Naive B cell (primary cell): Measurements from ENCODE around the gene CEP85. TPM values are rescaled to one million over a fixed set of nuclear protein-coding genes. Genes with fewer than 3 reads are reported as not detected.
A peak's percentile ranks its signal among the peaks of the same experiment; 100 is the strongest.

Source experiments
- ATAC-seq, 2 donors: fragments of 150-1000 bp; cut with Tn5 transposase; 2 replicates each; pipeline ENCODE4 v1.10.0; 2021; ENCODE audit warnings: low read depth in 2 of 2, mild to moderate bottlenecking in 2 of 2, moderate library complexity in 2 of 2
- DNase-seq: peaks from one replicate; pipeline ENCODE4 v3.0.0; 2022
- H3K27ac Mint-ChIP-seq, 6 donors: one replicate each; pipeline ENCODE4 v1.8.0; 2020 to 2022; ENCODE audit warnings: mild to moderate bottlenecking in 6 of 6, mixed read lengths in 6 of 6, moderate library complexity in 5 of 6, inconsistent platforms in 2 of 6
- H3K27me3 Mint-ChIP-seq, 3 donors: one replicate each; pipeline ENCODE4 v1.8.0; 2021 to 2022; ENCODE audit warnings: mixed read lengths in 3 of 3, mild to moderate bottlenecking in 1 of 3
- H3K36me3 Mint-ChIP-seq, 2 donors: one replicate each; pipeline ENCODE4 v1.8.0; 2020 to 2022; ENCODE audit warnings: mixed read lengths in 2 of 2, inconsistent platforms in 1 of 2, mild to moderate bottlenecking in 1 of 2
- H3K4me1 Mint-ChIP-seq, 3 donors: one replicate each; pipeline ENCODE4 v1.8.0; 2020 to 2022; ENCODE audit warnings: mixed read lengths in 3 of 3, inconsistent platforms in 1 of 3, mild to moderate bottlenecking in 1 of 3, moderate library complexity in 1 of 3
- H3K4me3 Mint-ChIP-seq, 8 donors: one replicate each; pipeline ENCODE4 v1.8.0; 2020 to 2022; ENCODE audit warnings: mild to moderate bottlenecking in 8 of 8, mixed read lengths in 8 of 8, moderate library complexity in 8 of 8, inconsistent platforms in 2 of 8
- H3K9me3 Mint-ChIP-seq, 7 donors: one replicate each; pipeline ENCODE4 v1.8.0; 2020 to 2022; ENCODE audit warnings: mixed read lengths in 7 of 7, mild to moderate bottlenecking in 5 of 7, inconsistent platforms in 2 of 7, moderate library complexity in 1 of 7
- polyA plus RNA-seq, 6 donors: library from polyadenylated mRNA; unstranded; fragments of 300-500 nt; fragmentation: Illumina TruSeq; gene quantifications; one replicate each; pipeline ENCODE4 v1.2.3, GENCODE V29; 2021; ENCODE audit warnings: low read depth in 6 of 6

CEP85 gene
- polyA plus RNA-seq, 6 donors from 2014 or later = 2.5 to 8.2 (median 4.9) TPM

DNA sequence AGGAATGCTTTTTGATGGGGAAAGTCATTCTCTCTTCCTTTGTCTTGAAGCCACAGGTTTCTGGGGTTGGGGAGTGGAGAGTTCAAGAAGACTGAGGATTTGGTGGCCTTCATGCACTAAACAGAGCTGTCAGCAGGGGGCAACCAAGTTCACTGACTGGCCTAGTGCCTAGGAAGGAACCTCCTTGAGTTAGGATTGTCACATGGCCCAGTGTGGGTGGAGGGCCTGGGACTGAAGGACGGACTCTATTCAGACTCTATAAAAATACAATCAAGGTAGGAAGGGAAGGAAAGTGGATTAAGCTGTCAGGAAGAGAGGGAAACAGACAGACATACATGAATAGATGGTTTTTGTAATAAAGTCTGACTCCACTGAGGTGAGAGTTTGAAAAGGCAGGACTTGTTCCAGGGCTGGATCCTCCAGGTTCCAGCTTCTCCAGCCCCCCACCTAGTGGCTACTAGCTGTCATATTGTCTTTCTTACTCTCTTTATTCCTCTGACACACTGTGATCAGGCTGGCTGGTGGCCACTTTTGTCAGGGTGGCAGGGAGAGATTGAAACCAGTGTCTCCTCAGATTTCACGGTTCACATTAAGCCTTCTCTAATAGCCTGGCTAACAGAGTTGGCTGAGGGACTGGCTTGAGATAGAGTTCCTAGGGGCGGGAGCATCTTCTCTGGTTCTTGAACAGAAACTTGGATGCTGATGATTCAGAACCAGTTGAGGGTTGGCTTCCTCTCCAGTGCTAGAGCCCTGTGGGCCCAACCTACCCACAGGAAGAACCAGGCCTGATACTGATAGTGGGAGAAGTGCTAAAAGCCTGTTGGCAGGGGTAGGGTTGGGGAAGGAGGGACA is 41.8 kb downstream of the CEP85 start:
- Mint-ChIP-seq H3K4me3 (peak overlapping the region; percentile 6 to 87 (median 70)), H3K27ac (peak overlapping the region; percentile 9 to 90 (median 61)), H3K36me3 (peaks cover 10 to 14% of the 10 kb centered on the region in 2 donors), H3K9me3 (no peaks in the 10 kb centered on the region), H3K4me1 (peaks cover 36 to 44% (median 37%) of the 10 kb centered on the region in 3 donors), H3K27me3 (no peaks in the 10 kb centered on the region)
- peak; percentile 75 for DNase-seq
- ATAC-seq = peak; percentile 53 to 57

DNA sequence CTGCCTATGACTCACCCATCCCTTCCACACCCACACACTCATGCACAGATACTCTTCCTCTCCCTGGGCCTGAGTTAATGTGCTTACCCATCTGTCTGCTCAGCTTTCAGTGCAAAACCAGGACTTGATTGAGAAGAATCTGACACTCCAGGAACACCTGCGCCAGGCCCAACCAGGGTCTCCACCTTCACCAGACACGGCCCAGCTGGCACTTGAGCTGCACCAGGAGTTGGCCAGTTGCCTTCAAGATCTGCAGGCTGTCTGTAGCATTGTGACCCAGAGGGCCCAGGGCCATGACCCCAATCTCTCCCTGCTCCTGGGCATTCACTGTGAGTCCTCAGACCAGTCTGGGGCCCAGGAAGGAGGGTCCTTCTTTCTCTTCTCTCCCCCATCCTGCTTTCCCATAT is 42.4 kb downstream of the CEP85 start:
- Mint-ChIP-seq H3K27ac (peak overlapping the region in 4 of 6 donors; percentile 28 to 81 (median 76)), H3K4me3 (peak overlapping the region in 1 of 8 donors; percentile 53), H3K27me3 (no peaks in the 10 kb centered on the region), H3K36me3 (peaks cover 10 to 21% of the 10 kb centered on the region in 2 donors), H3K4me1 (peaks cover 42 to 50% (median 43%) of the 10 kb centered on the region in 3 donors), H3K9me3 (no peaks in the 10 kb centered on the region)
- ATAC-seq = no peak
- no peak for DNase-seq

DNA sequence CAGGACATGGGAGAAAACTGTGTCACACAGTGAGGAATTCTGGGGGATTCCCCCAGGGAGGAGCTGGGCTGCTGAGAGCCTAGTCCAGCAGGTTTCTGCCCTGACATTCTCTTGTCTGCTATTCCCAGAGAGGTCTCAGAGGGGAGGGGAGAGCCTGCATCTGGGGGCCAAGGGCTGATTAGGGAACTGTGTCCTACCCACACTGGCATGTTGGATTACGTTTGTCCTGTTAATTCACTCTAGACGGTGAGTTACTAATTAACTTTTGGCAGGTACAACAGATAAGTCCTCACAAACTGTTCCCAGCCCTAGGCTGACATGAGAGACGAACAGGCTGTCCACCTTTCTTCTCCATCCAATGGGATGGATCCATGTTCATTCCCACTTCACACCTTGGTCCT is 43.3 kb downstream of the CEP85 start:
- Mint-ChIP-seq H3K4me3 (peak overlapping the region in 2 of 8 donors; percentile 63 to 74), H3K9me3 (no peaks in the 10 kb centered on the region), H3K4me1 (peaks cover 46 to 57% (median 49%) of the 10 kb centered on the region in 3 donors), H3K27me3 (no peaks in the 10 kb centered on the region), H3K27ac (peak overlapping the region in 3 of 6 donors; percentile 33 to 72 (median 52)), H3K36me3 (peaks cover 6 to 16% of the 10 kb centered on the region in 2 donors)
- no peak for ATAC-seq
- DNase-seq = no peak

DNA sequence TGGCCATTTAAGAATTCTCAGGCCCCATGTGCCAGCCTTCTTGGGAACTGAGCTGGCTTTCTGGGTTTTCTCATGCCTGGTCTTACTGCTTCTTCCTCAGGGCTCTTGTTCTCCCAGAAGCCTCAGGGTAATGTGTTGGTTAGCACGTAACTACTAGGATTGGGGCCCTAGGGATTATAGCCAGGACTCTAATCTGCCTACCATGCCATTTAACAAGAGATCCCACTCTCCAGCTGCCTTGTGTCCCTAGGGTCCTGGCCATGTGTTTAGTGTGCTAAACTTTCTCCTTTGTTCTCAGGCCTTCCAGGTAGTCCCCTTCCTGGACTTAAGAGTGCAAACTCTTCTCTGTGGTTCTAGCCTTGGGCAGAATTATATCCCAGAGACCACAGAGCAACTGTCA is 43.7 kb downstream of the CEP85 start:
- ATAC-seq = no peak
- H3K27me3 Mint-ChIP-seq = no peaks in the 10 kb centered on the region
- H3K9me3 Mint-ChIP-seq = no peaks in the 10 kb centered on the region
- H3K27ac Mint-ChIP-seq = peak overlapping the region in 3 of 6 donors; percentile 52 to 93 (median 80)
- H3K36me3 Mint-ChIP-seq = peaks cover 5 to 12% of the 10 kb centered on the region in 2 donors
- no peak overlapping the region for H3K4me3 Mint-ChIP-seq
- H3K4me1 Mint-ChIP-seq = peaks cover 47 to 60% (median 53%) of the 10 kb centered on the region in 3 donors
- no peak for DNase-seq

DNA sequence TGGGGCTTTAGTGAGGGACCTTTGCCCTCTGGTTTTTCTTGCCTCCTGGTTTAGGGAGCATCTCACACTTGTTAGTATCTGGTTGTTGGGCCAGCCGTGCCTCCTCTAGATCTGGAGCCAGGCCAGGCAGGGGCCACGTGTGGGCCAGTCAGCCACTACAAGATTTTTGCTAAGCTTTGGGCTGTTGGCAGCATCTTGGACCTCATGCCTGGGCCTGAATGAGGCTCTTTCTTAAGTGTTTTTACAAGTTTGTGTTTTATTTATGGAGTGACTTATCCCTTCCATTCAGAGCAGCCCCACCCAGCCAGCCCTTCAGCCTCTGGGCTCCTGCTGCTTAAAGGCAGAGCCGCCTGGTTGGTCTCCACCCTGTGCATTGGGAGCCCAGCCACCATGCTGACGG is 44.3 kb downstream of the CEP85 start:
- Mint-ChIP-seq H3K4me3 (peak overlapping the region in 5 of 8 donors; percentile 89 to 93 (median 91)), H3K9me3 (no peaks in the 10 kb centered on the region), H3K27ac (peak overlapping the region in 2 of 6 donors; percentile 93 to 97), H3K36me3 (peaks cover 5 to 8% of the 10 kb centered on the region in 2 donors), H3K4me1 (peaks cover 53 to 66% (median 59%) of the 10 kb centered on the region in 3 donors), H3K27me3 (no peaks in the 10 kb centered on the region)
- DNase-seq (no peak), ATAC-seq (no peak)

DNA sequence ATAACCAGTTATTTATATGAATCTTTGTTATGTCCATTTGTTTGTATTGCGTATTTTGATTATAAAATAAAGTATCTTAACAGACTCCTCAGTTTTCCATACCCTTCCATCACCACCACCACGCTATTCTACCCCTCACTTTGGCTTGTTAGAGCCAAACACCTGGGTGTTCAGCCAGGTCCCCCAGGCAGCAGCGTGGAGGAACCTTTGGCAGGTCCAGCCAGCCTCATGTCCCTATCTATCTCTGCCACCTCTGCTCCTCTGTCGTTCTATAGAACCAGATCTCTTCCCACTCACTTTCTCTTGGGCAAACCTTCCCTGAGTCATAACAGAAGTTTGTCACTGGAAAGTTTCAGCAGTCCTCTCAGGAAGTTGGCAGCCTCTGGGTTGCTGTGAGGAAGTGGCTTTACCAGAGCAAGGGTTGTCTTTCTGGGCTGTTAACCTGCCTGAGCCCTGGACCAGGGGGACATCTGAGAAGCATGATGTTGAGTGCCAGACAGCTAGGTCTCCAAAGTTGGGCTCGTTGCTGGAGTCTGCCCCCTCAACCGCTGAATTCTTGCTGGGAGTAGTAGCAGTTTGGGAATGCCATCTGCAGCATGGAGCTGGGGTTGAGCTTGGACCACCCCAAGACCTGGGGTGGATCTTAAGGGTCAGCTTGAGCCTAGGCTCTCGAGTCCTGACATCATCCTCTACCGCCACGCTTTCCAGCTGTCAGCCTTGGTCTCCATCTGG is 44.9 kb downstream of the CEP85 start:
- Mint-ChIP-seq H3K9me3 (no peaks in the 10 kb centered on the region), H3K27me3 (no peaks in the 10 kb centered on the region), H3K27ac (peak overlapping the region in 5 of 6 donors; percentile 88 to 97 (median 92)), H3K4me1 (peaks cover 57 to 70% (median 65%) of the 10 kb centered on the region in 3 donors), H3K36me3 (peaks cover 5 to 8% of the 10 kb centered on the region in 2 donors), H3K4me3 (peak overlapping the region; percentile 79 to 93 (median 90))
- no peak for DNase-seq
- ATAC-seq = no peak

DNA sequence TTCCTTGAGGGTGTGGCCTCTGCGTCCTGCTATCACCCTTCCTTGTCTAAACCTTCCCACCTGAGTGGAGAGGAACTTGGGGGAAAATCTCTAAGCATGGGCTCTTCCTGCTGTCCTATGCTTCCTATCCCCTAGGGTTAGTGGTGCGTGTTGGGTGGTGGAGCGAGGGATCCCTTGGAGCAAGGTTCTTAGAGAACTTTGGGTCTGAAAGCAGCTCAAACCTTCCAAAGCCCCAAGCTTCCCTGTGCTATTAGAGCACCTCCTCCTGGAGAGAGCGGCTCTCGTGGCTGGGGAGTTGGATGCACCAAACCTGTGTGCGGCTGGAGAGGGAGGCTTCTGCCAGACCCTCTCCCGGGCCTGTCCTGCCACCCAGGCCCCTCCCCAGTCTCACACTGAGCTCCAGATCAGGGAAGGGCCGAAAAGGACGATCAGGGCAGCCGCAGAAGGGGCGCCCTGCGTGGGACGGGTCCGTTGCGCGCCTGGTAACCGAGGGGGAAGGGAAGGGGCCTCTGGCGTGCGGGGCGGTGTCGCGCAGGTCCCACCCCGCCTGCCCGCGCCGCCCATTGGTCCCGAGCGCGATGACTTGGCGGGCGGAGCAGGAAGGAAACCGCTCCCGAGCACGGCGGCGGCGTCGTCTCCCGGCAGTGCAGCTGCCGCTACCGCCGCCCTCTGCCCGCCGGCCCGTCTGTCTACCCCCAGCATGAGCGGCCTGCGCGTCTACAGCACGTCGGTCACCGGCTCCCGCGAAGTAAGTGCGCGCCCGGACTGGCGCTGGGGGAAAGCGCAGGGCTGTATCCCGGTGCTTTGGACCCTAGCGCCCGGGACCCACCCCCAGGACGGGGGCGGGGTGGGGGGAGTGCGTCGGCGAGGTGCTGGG is 45.7 kb downstream of the CEP85 start, which contains the start of gene SH3BGRL3:
Gene SH3BGRL3 (plus strand): TSS at position 631 of the 877 bp plus-strand sequence. CDS start 70 bp downstream, at position 701.
- Mint-ChIP-seq H3K4me1 (peaks cover 56 to 76% (median 72%) of the 10 kb centered on the region in 3 donors), H3K9me3 (no peaks in the 10 kb centered on the region), H3K4me3 (peak within 1 kb of the TSS; percentile 79 to 96 (median 90)), H3K36me3 (peaks cover 5 to 8% of the 10 kb centered on the region in 2 donors), H3K27ac (peak within 1 kb of the TSS; percentile 85 to 97 (median 92)), H3K27me3 (no peaks in the 10 kb centered on the region)
- DNase-seq (peak; percentile 85), ATAC-seq (peak; percentile 73 to 81)

DNA sequence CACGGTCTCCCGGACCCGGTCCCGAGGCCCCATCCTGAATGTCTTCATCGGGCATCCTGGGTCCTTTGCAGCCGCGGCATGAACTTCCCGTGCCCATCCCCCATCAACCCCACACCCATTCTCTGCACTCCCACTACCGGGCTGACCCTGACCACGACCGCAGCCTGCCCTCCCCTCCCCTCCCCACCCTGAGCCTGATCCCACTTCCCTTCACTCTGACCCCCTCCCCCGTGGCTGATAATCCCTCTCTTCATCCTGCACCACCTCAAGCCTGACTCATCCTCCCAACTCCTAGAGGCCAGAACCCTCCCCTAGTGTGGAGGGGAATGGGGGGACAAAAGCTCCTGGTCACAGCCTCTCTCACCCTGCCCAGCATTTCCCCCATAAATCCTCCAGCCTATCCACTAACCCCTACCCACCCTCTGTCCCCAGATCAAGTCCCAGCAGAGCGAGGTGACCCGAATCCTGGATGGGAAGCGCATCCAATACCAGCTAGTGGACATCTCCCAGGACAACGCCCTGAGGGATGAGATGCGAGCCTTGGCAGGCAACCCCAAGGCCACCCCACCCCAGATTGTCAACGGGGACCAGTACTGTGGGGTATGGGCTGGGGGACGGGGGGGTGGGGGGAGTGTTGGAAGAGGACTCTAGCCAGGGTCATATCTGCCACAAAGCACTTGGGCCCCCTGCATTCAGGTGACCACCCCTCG is 46.5 kb downstream of the CEP85 start:
- Mint-ChIP-seq H3K9me3 (no peaks in the 10 kb centered on the region), H3K4me3 (peak overlapping the region; percentile 79 to 96 (median 90)), H3K27me3 (no peaks in the 10 kb centered on the region), H3K36me3 (peaks cover 5 to 8% of the 10 kb centered on the region in 2 donors), H3K27ac (peak overlapping the region in 5 of 6 donors; percentile 41 to 96 (median 93)), H3K4me1 (peaks cover 62 to 81% (median 74%) of the 10 kb centered on the region in 3 donors)
- no peak for ATAC-seq
- no peak for DNase-seq

DNA sequence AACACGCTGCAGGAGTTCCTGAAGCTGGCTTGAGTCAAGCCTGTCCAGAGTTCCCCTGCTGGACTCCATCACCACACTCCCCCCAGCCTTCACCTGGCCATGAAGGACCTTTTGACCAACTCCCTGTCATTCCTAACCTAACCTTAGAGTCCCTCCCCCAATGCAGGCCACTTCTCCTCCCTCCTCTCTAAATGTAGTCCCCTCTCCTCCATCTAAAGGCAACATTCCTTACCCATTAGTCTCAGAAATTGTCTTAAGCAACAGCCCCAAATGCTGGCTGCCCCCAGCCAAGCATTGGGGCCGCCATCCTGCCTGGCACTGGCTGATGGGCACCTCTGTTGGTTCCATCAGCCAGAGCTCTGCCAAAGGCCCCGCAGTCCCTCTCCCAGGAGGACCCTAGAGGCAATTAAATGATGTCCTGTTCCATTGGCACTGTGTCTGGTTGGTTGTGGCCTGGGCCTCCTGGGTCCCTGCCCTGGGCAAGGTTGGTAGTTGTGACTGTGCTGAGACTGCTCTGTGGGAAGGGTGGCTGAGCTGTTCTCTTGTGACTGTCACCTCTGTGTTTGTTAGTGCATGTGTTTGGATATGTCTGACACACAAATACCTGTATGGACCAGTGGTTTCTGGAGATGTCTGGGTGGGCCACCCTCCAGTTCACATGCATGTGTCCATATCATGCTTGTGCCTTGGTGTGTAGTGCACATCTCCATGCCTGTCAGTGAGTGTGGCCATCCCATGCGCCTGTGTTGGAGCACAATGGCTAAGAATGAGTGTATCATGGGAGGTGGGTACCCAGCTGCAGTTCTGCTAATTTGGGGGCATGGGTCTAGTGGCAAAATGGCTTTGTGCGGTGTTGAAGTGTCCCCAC is 47.3 kb downstream of the CEP85 start:
- DNase-seq (no peak), ATAC-seq (no peak)
- peaks cover 63 to 80% (median 74%) of the 10 kb centered on the region in 3 donors for H3K4me1 Mint-ChIP-seq
- peaks cover 5 to 8% of the 10 kb centered on the region in 2 donors for H3K36me3 Mint-ChIP-seq
- H3K4me3 Mint-ChIP-seq = peak overlapping the region; percentile 79 to 96 (median 90)
- peak overlapping the region; percentile 41 to 96 (median 92) for H3K27ac Mint-ChIP-seq
- no peaks in the 10 kb centered on the region for H3K9me3 Mint-ChIP-seq
- no peaks in the 10 kb centered on the region for H3K27me3 Mint-ChIP-seq

DNA sequence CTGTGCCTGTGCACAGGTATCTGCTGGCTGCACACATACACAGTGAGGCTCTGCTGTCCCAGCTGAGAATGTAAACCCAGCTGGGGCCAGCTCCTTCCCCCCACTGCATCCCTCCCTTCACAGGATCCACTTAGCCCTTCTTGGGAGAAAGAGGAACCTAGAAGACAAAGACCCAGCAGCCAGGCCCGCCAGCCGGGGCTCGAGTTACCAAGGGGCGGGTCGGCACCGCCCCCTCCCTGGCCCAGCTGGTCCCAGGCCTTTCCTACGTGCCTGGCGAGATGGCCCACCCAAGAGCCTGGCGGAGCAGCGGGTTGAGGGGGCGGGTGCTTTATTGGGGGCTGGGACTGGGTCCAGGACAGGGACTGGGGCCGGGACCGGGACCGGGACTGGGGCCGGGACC is 48.0 kb downstream of the CEP85 start:
- Mint-ChIP-seq H3K36me3 (peaks cover 2 to 8% of the 10 kb centered on the region in 2 donors), H3K27ac (peak overlapping the region in 4 of 6 donors; percentile 27 to 96 (median 90)), H3K4me3 (peak overlapping the region; percentile 79 to 96 (median 90)), H3K9me3 (no peaks in the 10 kb centered on the region), H3K27me3 (no peaks in the 10 kb centered on the region), H3K4me1 (peaks cover 60 to 78% (median 77%) of the 10 kb centered on the region in 3 donors)
- ATAC-seq (no peak), DNase-seq (no peak)

DNA sequence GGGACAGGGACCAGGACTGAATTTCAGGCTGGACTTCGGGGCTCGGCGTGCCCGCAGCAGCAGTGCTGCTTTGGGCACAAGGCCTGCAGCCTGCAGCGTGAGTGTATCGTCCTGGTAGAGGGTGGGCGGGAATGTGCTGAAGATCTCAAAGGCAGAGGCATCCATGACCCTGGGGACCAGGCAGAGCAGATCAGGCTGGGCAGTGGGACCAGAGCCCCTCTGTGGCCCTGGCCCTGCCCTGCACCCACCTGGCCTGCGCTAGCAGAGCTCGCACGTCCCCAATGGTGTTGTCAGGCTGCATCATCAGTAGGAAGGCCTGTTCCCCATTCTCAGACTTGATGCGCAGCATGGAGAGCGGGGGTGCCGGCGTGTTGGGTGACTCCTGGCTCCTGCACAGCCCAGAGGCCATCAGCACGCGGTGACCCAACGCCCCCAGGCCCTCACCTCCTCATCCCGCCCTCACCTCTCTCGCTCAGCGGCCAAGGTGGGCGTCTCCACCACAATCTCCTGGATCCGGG is 48.5 kb downstream of the CEP85 start:
- H3K27me3 Mint-ChIP-seq = no peaks in the 10 kb centered on the region
- H3K4me3 Mint-ChIP-seq = peak overlapping the region in 4 of 8 donors; percentile 34 to 90 (median 68)
- H3K4me1 Mint-ChIP-seq = peaks cover 63 to 81% (median 81%) of the 10 kb centered on the region in 3 donors
- H3K36me3 Mint-ChIP-seq = peaks cover 0 to 8% of the 10 kb centered on the region in 2 donors
- H3K9me3 Mint-ChIP-seq = no peaks in the 10 kb centered on the region
- DNase-seq (no peak), ATAC-seq (no peak)
- H3K27ac Mint-ChIP-seq = peak overlapping the region in 3 of 6 donors; percentile 93 to 98 (median 94)
